GM12873 (cell line): ENCODE measurements around the gene CKAP2L.

Experiments used
- CTCF ChIP-seq: IDR thresholded peaks from 2 replicates; pipeline ENCODE4 v1.5.1; 2012; ENCODE audit warnings: low read depth, mild to moderate bottlenecking, moderate library complexity, low read length, control low read depth; ENCODE audit not compliant: insufficient read depth; ENCODE audit errors: missing control alignments

Gene CKAP2L

GRCh38 chr2:112795774-112796173, 31.4 kb upstream of the CKAP2L start:
- TF ChIP-seq CTCF = no peak

GRCh38 chr2:112794841-112795240, 30.4 kb upstream of the CKAP2L start:
- TF ChIP-seq CTCF = no peak

GRCh38 chr2:112794131-112794733, 29.8 kb upstream of the CKAP2L start:
- TF ChIP-seq CTCF = no peak

- TF ChIP-seq CTCF = no peak
These were observed 29.1 kb upstream of the CKAP2L start for GRCh38 chr2:112793449-112793978.

GRCh38 chr2:112792419-112792818, 28.0 kb upstream of the CKAP2L start:
- no peak for TF ChIP-seq CTCF

GRCh38 chr2:112791693-112792230, 27.4 kb upstream of the CKAP2L start:
- TF ChIP-seq CTCF = no peak

GRCh38 chr2:112791019-112791418, 26.6 kb upstream of the CKAP2L start:
- TF ChIP-seq CTCF = no peak
